IMR-90 (cell line): ENCODE data around the gene BTN2A1.
"Not testable (repeated sequence)": the region's sequence is repeated elsewhere in the genome, so short reads cannot be mapped to it uniquely, and the experiment has no call there.

ENCODE experiments used
- BHLHE40 ChIP-seq: fragments of 150-350 bp; IDR thresholded peaks from 2 replicates; pipeline ENCODE4 v1.6.1; 2016; ENCODE audit warnings: mild to moderate bottlenecking, low read depth, low read length
- CEBPB ChIP-seq: IDR thresholded peaks from 2 replicates; pipeline ENCODE4 v1.6.1; 2012; ENCODE audit warnings: low read depth, low read length, improper control_type of control experiment
- CTCF ChIP-seq: conservative IDR thresholded peaks from 2 replicates; pipeline ENCODE4 v1.5.1; 2012; ENCODE audit warnings: mild to moderate bottlenecking, low read depth, low read length, improper control_type of control experiment
- MAZ ChIP-seq: IDR thresholded peaks from 2 replicates; pipeline ENCODE4 v1.6.1; 2012; ENCODE audit warnings: low read depth, mild to moderate bottlenecking, low read length, improper control_type of control experiment, moderate library complexity, borderline replicate concordance
- MXI1 ChIP-seq: IDR thresholded peaks from 2 replicates; pipeline ENCODE4 v1.6.1; 2012; ENCODE audit warnings: low read depth, mild to moderate bottlenecking, low read length, moderate library complexity, borderline replicate concordance
- POLR2A ChIP-seq: IDR thresholded peaks from 2 replicates; pipeline ENCODE4 v1.6.1; 2012; ENCODE audit warnings: mild to moderate bottlenecking, low read depth, low read length
- RAD21 ChIP-seq: IDR thresholded peaks from 2 replicates; pipeline ENCODE4 v1.6.1; 2012; ENCODE audit warnings: low read length, improper control_type of control experiment
- RCOR1 ChIP-seq: IDR thresholded peaks from 2 replicates; pipeline ENCODE4 v1.6.1; 2012; ENCODE audit warnings: mild to moderate bottlenecking, low read length, improper control_type of control experiment; ENCODE audit not compliant: insufficient replicate concordance
- RFX5 ChIP-seq: IDR thresholded peaks from 2 replicates; pipeline ENCODE4 v1.8.0; 2012; ENCODE audit warnings: low read depth, mild to moderate bottlenecking, low read length, moderate library complexity
- USF2 ChIP-seq: fragments of 150-350 bp; IDR thresholded peaks from 2 replicates; pipeline ENCODE4 v1.6.1; 2017; ENCODE audit warnings: mild to moderate bottlenecking, antibody characterized with exemption, low read length, low read depth

- TF ChIP-seq POLR2A, CTCF, RCOR1, BHLHE40, RAD21, USF2, RFX5, MXI1, CEBPB, MAZ: not testable (repeated sequence)
Observed at GRCh38 chr6:26461353-26461752, 3.6 kb downstream of the BTN2A1 start.
